Ammon's horn (tissue), 1 donor: ENCODE data around the gene MEIS2.
"Not testable (repeated sequence)": the region's sequence is repeated elsewhere in the genome, so short reads cannot be mapped to it uniquely, and the experiment has no call there.

Experiments
- DNase-seq: peaks from one replicate; pipeline ENCODE4 v3.0.0-alpha.2; 2016; ENCODE audit warnings: low spot score

Gene MEIS2

DNA sequence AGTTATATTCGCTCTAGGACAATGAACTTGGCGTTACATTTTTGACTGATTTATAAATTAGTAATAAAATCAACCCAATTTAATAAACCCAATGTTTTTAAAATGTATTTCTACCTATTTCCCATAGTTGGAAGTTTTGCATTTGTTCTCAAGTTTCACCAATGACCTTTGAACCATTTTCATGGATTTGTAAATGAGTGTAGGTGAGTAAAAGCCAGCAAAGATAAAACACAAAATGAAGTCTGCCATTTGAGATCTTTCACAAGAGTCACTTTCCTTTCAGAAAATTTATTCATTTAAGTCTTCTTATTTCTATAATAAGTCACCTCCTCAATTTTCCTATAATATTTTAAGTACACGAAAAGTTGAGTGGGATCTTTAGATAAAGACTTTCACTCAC lies 92.1 kb downstream of the MEIS2 start:
- no peak for DNase-seq

DNA sequence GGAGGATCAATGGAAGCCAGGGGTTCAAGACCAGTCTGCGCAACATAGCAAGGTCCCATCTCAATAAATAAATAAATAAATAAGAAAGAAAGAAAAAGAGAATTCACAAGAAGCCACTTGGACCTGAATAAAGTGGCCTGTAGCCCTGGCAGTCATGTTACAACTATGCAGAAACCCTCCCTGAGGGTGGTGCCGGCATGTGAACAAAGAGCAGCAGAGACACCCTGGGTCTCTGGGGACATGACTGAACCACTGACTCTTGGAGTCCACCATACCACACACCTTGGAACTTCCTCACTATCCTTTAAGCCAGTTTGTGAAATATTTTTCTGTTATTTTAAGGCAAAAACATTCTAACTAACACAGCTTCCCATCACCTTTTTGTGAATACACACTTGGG lies 93.0 kb downstream of the MEIS2 start:
- DNase-seq: no peak

DNA sequence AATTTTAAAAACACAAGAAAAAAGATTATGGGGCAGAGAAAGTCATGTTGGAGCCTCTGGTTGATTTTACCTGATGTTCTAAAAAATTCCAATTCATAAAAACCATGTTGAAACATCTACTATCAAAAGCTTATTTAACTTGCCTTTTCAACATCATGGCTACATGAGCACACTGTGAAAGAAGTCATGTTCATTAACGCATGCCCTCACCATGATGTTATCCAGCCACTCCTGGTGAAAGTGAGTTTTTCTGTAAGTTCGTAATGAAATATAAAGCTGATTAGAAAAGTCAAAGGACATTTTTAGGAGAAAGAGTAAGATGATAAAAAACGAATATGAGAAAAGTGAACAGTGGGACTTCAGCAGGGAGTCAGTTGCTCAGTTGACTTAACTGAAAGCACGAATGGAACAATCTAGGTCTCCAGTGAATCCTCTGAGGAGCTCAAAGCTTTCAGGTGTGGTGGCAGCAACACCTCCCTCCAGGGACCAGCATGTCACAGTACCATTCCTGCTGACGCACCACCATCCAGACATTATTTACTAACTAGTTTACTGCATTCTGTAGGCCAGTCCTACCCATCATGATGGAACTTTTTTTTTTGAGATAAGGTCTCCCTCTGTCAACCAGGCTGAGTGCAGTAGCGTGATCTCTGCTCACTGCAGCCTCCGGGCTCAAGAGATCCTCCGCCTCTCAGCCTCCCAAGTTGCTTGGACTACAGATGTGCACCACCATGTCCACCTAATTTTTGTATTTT lies 95.2 kb downstream of the MEIS2 start:
- DNase-seq: no peak

DNA sequence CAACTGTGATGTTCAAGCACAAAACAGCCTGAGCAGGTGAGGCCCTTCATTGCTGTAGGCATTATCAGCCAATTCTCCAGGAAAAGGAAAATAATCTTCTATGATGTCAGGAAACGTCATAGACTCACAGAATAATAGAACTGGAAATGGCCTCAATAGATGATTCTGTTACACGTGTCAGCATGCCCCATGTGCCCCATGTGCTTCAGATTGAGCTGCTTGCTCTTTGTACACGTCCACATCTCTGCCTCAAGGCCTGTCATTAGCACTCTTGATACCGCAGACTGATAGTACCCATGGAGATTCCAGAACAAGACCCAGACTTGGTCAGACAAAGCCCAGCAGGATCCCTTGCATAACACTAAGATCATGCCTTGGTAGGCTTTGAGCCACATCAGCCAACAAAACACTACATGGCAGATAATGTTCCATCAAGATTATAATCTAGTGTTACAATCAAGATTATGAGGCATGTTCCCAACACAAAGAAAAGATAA lies 95.9 kb downstream of the MEIS2 start:
- no peak for DNase-seq

DNA sequence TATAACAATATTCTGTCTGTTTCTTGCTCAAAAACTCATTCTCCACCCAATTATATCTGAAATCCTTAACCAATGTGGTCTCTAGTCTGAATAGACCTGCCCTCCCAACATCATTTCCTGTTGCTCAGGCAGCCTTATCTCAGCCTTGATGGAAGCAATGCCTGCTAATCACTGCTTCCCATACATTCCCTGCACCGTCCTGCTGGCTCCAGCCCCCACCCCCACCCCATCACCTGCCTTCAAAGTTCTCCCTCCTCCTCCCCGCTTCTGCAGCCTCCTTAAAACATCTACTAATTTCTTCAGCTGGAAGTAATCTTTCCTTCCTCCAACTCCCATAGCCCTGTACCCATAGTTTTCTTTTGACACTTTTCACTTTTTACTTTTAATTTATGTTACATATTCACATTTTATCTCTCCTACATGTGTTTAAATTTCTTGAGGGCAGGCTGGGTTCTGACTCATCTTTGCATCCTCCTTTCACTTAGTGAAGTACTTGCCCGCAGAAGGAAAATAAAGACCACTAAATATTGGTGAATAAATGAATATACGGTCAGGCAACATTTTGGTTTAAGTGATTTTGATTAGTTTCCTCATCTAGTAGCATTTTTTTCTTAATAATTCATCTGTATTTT lies 98.2 kb downstream of the MEIS2 start:
- no peak for DNase-seq

DNA sequence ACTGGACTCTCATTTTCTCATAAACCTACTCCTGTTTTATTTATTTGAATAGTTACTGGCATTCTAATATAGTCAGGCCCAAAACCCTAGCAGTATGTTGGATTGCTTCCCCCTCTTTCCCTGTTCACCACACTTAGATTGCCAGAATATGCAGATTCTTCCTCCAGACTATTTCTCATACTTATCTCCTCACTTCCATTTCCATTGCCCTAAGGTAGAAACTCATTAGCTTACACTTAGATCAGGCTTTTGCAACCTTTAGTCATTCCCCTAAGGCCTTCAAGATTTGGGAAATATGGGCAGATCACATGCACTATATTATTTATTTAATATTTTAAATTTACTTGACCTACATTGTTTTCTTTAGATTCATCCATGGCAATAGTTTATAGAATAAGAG lies 98.9 kb downstream of the MEIS2 start:
- DNase-seq: no peak

DNA sequence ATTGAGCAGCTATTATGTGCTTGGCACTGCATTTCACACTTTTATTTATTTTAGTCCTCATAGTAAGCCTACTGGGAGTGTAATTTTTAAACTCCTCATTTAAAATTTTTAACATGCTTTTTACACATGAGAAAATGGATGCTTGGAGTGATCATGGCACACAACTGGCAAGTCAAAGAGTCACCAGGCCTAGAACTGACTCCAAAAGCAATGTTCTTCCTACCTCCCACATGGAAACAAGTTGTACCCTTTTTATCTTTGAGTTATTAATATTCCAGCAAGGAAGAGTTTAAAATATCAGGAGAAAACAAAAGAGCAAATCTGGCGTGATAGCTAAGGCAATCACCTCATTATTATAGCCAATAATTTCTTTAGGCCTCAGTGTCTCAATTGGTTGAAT lies 100.6 kb downstream of the MEIS2 start:
- no peak for DNase-seq

DNA sequence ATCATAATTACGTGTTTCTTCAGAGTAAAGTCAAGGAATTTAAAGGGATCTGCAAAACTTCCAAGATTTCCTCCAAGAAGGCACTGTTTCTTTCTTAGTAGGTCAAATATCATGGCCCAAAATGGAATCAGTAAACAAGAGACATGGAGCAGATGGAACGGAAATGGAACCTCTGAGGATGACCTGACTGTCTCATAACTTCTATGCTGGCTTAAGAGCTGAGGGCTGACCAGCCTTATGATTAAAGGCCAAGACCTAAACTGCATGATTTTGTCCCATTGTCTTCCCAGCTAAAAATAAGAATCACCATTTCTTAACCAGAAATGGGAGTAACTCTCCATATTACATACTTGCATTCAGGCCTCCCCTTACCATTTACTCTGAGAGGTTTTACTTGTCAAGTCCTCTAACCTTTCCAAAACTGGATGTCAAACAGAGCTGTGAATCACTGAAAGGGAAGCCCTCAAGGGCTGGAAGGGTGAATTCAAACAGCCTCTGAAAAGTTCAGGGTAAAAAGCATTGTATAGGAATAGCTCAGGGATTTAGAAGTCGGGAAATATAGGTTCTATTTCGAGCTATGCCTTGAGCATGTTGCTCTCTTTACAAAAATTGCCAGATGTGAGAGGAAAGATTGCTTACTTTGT lies 103.7 kb downstream of the MEIS2 start:
- no peak for DNase-seq

DNA sequence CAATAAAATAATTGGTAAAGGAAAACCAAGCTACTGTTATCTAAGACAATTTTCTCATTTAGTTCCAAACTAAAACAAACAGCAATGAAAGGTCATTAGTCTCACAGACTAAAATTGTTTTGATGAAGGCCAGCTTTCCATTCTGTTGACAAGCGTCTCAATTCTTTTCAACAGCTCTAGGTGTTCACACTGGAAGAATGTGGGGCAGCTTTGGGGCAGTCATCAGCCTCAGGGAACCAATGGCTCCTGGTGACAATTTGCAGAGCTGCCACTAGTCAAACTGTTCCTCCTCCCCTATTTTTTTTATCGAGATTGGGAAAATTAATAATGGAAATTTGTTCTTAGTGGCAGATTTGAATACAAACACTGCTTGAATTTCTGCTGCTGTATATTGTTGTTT lies 104.2 kb downstream of the MEIS2 start:
- DNase-seq: no peak

DNA sequence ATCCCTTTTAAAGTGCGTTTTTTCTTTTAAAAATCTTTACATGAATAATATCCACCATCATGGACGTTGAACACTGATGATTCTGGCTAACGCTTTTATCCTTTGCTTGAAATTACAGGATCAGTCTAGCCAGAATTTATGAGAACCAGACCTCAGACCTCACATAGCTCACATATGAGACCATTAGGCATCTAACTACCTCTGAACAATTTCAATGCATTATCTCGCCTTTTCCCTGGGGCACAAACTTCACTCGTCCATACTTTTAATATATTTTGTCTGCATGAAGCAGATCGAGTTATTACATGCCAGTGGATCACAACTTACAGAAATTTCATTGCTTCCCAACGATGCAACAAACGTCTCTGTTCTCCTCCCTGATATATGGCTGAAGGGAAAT lies 105.6 kb downstream of the MEIS2 start:
- DNase-seq: no peak

DNA sequence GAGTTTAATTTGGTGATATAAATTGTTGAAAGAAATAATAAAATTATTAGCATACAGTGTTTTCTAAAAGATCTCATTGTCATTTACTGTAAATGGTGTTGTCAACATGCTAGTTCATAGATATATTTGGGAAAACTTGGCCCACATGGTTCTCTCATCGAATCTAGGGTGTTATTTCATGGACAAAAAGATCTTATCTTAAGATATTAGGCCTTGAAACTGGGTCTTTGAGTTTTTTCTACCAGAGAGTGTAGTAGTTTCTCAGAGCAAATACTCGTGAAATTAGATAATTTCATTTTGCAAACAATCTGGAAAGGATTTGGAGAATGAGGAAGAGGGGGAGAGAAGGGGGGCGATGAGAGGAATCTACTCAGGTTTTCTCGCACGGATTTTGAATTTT lies 107.9 kb downstream of the MEIS2 start:
- DNase-seq: no peak

DNA sequence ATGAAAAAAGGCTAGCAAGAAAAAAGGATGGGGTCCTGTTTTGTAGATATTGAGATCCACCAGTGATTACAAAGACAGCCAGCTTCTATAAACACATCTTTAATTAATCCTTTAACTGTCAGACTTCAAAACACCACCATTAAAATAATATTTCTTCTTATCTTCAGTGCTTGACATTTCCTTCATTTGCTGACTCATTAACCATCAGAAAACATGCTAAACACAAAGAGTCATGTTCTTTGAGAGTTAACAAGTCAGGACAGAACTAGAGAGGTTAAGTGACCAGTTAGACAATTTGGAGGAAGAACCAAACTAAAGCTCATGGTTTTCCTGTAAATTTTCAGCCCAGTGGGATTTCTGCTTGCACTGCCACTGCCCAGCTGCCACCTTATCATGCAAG lies 111.4 kb downstream of the MEIS2 start:
- no peak for DNase-seq

DNA sequence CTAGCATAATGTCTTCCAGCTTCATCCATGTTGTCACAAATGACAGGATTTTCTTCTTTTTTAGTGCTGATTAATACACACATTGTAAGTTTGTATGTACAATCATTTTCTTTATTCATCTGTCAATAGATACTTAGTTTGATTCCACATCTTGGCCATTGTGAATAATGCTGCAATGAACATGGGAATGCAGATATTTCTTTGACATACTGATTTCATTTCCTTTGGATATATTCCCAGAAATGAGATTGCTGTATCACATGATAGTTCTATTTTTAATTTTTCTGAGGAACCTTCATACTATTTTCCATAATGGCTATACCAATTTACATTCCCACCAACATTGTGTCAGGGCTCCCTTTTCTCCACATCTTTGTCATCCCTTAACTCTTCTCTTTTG lies 117.9 kb downstream of the MEIS2 start:
- DNase-seq: no peak

DNA sequence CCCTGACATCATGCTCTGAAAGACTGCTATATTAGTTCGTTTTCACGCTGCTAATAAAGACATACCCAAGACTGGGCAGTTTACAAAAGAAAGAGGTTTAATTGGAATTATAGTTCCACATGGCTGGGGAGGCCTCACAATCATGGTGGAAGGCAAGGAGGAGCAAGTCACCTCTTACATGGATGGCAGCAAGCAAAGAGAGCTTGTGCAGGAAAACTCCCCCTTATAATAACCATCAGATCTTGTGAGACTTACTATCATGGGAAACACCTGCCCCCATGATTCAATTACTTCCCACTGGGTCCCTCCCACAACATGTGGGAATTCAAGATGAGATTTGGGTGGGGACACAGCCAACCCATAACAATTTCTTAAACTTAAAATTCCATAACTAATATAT lies 120.1 kb downstream of the MEIS2 start:
- DNase-seq: not testable (repeated sequence)

DNA sequence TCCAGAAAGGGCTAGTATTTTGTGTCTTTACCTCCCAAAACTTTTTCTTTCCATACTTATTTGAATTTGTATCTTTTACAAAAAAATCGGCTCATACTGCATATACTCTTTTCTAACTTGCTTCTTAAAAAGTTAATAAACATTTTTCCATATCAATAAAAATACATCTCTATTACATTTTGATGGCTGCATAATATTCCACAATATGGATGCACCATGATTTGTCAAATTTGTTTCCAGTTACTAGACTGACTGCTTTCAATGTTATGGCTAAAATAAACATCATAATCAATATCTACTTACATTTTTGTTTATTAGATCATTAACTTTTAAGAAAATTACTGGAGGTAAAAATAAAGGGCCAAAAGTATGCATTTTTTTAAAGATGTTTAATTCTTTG lies 121.7 kb downstream of the MEIS2 start:
- no peak for DNase-seq

DNA sequence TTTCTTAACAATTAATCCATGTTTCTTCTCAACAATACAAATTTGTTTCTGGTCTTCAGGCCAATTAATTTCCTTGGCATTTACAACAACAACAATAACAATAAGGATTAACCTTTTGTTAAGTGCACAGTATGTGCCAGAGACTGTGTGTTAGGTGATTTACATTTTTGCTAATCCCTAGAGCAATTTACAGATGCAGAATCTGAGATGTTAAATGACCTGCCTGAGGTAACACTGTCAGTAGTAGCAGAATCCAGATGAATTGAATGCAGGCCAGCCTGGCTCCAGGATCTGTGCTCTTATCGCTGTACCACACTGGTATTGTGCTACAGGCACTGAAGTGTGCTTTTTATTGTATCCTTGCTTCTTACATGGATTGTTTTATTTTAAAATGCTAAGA lies 122.2 kb downstream of the MEIS2 start:
- DNase-seq: no peak

DNA sequence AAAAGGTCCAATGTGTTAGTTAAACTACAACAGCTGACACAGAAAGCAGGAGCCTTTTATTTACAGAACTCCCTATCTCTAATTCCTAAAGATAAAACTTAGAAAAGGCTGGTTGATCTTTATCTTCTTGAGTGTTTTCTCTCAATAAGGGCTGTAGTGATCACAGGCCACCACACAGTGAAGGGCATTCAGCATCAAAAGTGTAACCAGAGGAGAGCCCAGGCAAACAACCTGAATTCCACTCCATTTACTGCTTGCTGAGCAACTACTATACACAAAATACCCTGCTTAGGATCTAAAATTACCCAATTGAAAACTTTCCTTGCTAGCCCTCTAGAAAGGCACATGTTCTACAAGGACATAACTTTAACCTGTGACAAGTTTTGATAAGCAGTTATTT lies 122.7 kb downstream of the MEIS2 start:
- DNase-seq: no peak

DNA sequence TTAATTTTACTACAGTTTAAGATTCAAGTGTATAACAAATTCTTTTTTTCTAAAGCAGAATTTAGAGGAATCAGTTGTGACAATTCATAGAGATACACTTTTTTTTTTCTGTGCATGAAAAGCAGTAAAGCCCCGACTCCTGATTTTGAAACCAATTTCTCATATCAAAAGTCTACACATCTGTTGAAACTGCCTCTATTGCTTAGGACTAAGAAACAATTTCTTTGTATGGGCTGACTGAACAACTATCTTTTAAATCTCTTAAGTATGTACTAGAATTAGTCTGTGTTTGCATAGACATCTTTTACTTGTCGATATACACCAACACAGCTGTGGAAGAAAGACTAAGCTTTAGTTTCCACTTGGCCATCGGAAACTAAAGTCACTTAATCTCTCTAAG lies 127.6 kb downstream of the MEIS2 start:
- no peak for DNase-seq

DNA sequence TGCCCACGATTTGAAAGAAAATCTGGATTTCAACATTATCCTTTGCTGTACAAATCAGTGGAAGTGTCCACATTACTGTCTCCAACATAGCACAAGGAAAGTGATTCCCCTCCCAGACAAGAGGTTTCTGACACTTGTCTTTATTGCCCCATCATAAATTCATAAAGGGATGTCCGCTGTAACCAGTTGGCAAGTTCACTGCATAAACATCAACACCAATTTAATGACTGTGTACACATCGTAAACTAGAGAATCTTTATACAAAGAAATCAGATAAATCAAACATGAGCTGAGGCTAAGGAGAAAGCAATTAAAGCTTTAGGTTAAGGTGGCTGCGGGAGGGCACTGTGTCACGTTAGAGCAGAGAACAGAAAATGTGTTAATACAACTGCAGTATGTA lies 129.8 kb downstream of the MEIS2 start:
- no peak for DNase-seq

DNA sequence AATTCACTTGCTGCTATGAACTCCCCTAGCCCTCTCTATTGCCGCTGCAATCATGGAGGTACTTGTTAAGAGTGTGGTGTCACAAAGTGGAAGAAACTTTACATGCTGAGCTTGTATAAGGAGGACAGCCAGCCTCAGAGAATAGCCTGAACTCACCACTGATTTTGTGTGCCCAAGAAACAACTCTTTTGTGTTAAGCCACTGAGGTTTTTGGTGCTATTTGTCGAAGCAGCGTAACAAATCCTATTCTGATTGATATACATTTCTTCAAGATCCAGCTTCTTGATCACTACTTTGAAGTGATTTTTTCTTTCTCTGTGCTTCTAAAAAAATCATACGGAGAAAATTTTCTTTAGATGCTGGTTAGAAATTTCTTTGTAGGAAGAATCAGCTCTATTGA lies 132.4 kb downstream of the MEIS2 start:
- no peak for DNase-seq

DNA sequence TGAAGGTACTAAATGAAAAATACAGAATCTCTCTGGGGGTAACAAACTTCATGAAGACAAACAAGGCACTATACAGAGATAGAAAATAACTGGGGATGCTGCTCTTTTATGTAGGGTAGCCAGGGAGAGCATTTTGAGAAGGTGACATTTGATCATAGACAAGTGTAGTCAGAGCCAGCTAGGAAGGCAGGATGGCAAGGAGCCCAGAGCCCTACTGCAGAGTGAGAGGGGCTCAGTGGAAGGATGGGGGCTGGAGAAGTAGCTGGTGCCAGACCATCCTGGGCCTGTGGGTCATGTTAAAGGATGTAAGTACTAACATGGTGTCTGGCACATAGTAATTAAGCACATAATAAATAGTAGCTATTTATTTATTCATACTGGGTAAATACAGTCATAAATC lies 133.6 kb downstream of the MEIS2 start:
- DNase-seq: no peak

DNA sequence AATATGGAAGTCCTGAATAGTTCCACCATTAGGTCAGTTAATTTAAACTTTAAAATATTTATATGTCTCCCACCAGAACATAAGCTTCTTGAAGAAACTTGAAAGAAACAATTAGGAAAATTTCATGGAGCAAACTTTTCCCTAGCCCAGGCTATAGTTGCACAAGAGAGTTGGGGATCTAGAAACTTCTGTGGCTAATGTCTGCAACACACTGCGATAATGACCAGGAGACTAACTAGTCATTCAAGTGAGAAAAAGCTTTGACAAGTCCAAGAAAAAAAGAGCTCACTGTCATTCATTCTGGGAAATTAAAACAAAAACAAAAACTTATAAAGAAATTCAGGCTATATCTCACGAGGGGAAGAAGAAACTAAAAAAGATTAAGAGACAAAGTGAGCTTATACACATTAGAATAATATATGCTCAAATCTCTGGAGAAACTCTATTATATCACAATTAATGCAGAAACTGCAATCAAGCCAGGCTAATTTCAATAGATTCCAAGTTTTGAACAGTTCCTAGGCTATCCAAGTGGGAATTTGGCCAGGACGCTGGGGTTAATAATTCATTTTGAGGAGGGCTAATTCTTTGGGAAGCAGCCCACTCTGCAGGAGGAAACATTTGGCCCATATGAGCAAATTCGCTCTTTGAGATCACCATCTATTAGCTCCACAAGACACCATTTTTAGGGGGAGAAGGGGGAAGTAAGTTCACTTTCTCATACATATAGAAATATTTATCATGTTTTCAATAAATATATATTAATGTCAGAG lies 134.6 kb downstream of the MEIS2 start:
- no peak for DNase-seq

DNA sequence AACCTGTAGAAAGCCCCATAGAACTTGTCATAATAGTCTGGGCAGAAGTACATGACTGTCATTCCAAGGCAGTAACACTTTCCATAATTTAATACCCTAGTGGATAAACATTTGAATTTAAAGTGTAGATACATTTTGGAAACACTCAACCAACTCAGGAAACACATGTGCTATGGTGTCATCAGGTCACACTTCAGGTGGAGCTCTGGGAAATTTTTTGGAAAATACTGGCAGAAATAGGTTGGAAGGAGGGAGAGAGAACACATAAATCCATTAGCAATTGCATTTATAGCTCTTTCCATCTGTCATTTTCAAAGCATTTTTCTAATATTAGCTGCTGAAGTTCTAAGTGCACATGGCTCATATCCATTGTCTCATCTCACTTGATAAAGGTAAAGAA lies 135.7 kb downstream of the MEIS2 start:
- DNase-seq: no peak
